ENCODE results near the gene GLMN. TPM values are rescaled to one million over a fixed set of nuclear protein-coding genes. Genes with fewer than 3 reads are reported as not detected.

GLMN gene
- polyA plus RNA-seq, 1 of the 3 experiments (the other 2 are of a cell fraction), result 2.3 TPM

DNA sequence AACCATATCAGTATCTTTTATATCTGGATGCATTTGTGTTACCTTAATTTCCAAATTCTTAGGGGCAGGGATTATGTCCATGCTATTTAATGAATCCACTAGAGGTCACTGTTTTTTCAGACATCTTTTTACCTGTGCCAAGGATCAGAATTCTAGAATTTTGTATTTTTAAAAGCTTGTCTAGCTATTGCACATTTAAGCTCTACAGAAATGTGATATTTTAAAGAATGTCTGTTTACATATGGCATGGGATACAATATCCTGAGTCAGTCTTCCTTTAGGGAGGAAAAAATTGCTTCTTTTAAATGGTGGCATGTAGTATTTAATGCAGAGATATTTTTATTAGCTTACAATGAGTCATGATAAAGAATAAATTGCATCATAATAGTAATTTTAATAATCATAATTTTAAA lies 11.4 kb upstream of the GLMN start:
- peak; percentile 39 for DNase-seq
- Histone ChIP-seq H3K4me1 (ENCODE audit: control insufficient read depth in 1 of 2, insufficient read depth in 2 of 2, low read depth in 1 of 2, low read length in 1 of 2) (no peaks in the 10 kb centered on the region), H3K36me3 (replicated peaks in 1 of 2; ENCODE audit: control insufficient read depth in 1 of 2, insufficient read depth in 2 of 2, low read length in 1 of 2) (peaks cover 30 to 62% of the 10 kb centered on the region in 2 experiments), H4K20me1 (ENCODE audit: insufficient read depth) (no peaks in the 10 kb centered on the region), H2AFZ (ENCODE audit: low read depth) (no peak overlapping the region), H3K9me2 (no peaks in the 10 kb centered on the region), H3K79me2 (ENCODE audit: insufficient read depth) (no peaks in the 10 kb centered on the region), H3K9me3 (no peaks in the 10 kb centered on the region), H3F3A (replicated peaks; ENCODE audit: insufficient read depth) (peaks cover 5% of the 10 kb centered on the region), H3K9ac (no peak overlapping the region), H3K27ac (ENCODE audit: low read depth in 2 of 2, low read length in 1 of 2) (no peak overlapping the region), H3K4me3 (ENCODE audit: low read depth in 2 of 2, low read length in 1 of 2) (no peak overlapping the region), H3K4me2 (no peak overlapping the region), H3K27me3 (ENCODE audit: insufficient read depth) (no peaks in the 10 kb centered on the region)
- no peak for TF ChIP-seq NRF1 (IDR thresholded peaks at IDR 0.05; ENCODE audit: low read depth, low read length)
- TF ChIP-seq, protein P1, sequence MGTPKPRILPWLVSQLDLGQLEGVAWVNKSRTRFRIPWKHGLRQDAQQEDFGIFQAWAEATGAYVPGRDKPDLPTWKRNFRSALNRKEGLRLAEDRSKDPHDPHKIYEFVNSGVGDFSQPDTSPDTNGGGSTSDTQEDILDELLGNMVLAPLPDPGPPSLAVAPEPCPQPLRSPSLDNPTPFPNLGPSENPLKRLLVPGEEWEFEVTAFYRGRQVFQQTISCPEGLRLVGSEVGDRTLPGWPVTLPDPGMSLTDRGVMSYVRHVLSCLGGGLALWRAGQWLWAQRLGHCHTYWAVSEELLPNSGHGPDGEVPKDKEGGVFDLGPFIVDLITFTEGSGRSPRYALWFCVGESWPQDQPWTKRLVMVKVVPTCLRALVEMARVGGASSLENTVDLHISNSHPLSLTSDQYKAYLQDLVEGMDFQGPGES (IDR thresholded peaks at IDR 0.05; ENCODE audit: low read depth, low read length), result no peak
- peak; percentile 64 for TF ChIP-seq RAD21 (IDR thresholded peaks at IDR 0.05; ENCODE audit: low read length)
- no peak for TF ChIP-seq POLR2AphosphoS5 (IDR thresholded peaks at IDR 0.05; ENCODE audit: low read depth, low read length)
- no peak for TF ChIP-seq TCF12 (IDR thresholded peaks at IDR 0.05)
- TF ChIP-seq, protein P2, sequence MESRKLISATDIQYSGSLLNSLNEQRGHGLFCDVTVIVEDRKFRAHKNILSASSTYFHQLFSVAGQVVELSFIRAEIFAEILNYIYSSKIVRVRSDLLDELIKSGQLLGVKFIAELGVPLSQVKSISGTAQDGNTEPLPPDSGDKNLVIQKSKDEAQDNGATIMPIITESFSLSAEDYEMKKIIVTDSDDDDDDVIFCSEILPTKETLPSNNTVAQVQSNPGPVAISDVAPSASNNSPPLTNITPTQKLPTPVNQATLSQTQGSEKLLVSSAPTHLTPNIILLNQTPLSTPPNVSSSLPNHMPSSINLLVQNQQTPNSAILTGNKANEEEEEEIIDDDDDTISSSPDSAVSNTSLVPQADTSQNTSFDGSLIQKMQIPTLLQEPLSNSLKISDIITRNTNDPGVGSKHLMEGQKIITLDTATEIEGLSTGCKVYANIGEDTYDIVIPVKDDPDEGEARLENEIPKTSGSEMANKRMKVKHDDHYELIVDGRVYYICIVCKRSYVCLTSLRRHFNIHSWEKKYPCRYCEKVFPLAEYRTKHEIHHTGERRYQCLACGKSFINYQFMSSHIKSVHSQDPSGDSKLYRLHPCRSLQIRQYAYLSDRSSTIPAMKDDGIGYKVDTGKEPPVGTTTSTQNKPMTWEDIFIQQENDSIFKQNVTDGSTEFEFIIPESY (IDR thresholded peaks at IDR 0.05; ENCODE audit: borderline replicate concordance, low read depth), result no peak
- TF ChIP-seq, protein P3, sequence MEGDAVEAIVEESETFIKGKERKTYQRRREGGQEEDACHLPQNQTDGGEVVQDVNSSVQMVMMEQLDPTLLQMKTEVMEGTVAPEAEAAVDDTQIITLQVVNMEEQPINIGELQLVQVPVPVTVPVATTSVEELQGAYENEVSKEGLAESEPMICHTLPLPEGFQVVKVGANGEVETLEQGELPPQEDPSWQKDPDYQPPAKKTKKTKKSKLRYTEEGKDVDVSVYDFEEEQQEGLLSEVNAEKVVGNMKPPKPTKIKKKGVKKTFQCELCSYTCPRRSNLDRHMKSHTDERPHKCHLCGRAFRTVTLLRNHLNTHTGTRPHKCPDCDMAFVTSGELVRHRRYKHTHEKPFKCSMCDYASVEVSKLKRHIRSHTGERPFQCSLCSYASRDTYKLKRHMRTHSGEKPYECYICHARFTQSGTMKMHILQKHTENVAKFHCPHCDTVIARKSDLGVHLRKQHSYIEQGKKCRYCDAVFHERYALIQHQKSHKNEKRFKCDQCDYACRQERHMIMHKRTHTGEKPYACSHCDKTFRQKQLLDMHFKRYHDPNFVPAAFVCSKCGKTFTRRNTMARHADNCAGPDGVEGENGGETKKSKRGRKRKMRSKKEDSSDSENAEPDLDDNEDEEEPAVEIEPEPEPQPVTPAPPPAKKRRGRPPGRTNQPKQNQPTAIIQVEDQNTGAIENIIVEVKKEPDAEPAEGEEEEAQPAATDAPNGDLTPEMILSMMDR (IDR thresholded peaks at IDR 0.05), result peak; percentile 77
- TF ChIP-seq FOSL2 (IDR thresholded peaks at IDR 0.05; ENCODE audit: borderline replicate concordance, low read depth), result no peak
- peak; percentile 36 for TF ChIP-seq SMC3 (IDR thresholded peaks at IDR 0.05; ENCODE audit: low read depth, low read length)
- POLR2A ChIA-PET, result no interaction called here
- CTCF ChIA-PET, result interaction anchor here (0.6 to 2.9 kb wide), 29 partner anchors 10 to 683 kb away, joined by 3 to 21 read pairs (median 4); partner anchors contain the start of gene RPL5

DNA sequence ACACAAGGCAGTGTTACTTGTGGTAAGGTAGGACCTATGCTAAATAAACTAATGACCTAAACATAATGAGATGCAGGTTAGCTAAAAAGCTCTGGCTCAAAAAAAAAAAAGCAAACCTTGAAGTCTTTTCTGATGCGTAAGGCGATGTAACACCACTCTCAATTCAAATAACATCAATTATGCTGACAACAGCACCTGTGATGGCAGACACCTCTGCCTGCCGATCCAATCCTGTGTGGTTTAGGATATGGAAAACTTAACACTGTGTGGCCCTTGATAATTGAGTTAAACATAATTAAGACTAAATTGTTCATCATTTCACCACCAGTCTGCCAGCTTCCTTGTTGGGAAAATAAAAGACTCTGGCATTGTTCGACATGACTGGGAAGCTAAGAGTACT lies 9.2 kb upstream of the GLMN start:
- Histone ChIP-seq H3K27ac (ENCODE audit: low read depth in 2 of 2, low read length in 1 of 2) (no peak overlapping the region), H3K9me3 (no peaks in the 10 kb centered on the region), H3K4me3 (ENCODE audit: low read depth in 2 of 2, low read length in 1 of 2) (no peak overlapping the region), H3K36me3 (replicated peaks in 1 of 2; ENCODE audit: control insufficient read depth in 1 of 2, insufficient read depth in 2 of 2, low read length in 1 of 2) (peaks cover 46 to 65% of the 10 kb centered on the region in 2 experiments), H4K20me1 (ENCODE audit: insufficient read depth) (no peaks in the 10 kb centered on the region), H3K79me2 (ENCODE audit: insufficient read depth) (no peaks in the 10 kb centered on the region), H3K9ac (no peak overlapping the region), H3K4me2 (no peak overlapping the region), H3K27me3 (ENCODE audit: insufficient read depth) (no peaks in the 10 kb centered on the region), H3K9me2 (no peaks in the 10 kb centered on the region), H3K4me1 (ENCODE audit: control insufficient read depth in 1 of 2, insufficient read depth in 2 of 2, low read depth in 1 of 2, low read length in 1 of 2) (no peaks in the 10 kb centered on the region), H3F3A (replicated peaks; ENCODE audit: insufficient read depth) (peaks cover 9% of the 10 kb centered on the region), H2AFZ (ENCODE audit: low read depth) (no peak overlapping the region)
- 99% methylated on average over 4 of the region's 4 CpGs for WGBS (ENCODE audit: low lambda C conversion rate)
- CTCF ChIA-PET, result interaction anchor here (0.6 kb wide), 1 partner anchor 338 kb away, joined by 3 read pairs; no protein-coding TSS in a partner anchor
- POLR2A ChIA-PET, result no interaction called here
- DNase-seq, result no peak
- TF ChIP-seq YY1 (IDR thresholded peaks at IDR 0.05; ENCODE audit: low read depth), result no peak
- TF ChIP-seq FOXJ3 (CRISPR knock-in tag; IDR thresholded peaks at IDR 0.05), result no peak
- no peak for TF ChIP-seq RFX5 (IDR thresholded peaks at IDR 0.05; ENCODE audit: low read length)
- no peak for TF ChIP-seq MEF2A (IDR thresholded peaks at IDR 0.05; ENCODE audit: borderline replicate concordance, low read depth)
- TF ChIP-seq FOXM1 (IDR thresholded peaks at IDR 0.05; ENCODE audit: low read depth), result no peak
- no peak for TF ChIP-seq RXRA (IDR thresholded peaks at IDR 0.05; ENCODE audit: borderline replicate concordance, low read depth)
- TF ChIP-seq NFIC (IDR thresholded peaks at IDR 0.05; ENCODE audit: borderline replicate concordance), result no peak
- no peak for TF ChIP-seq SMC3 (IDR thresholded peaks at IDR 0.05; ENCODE audit: low read depth, low read length)
- TF ChIP-seq, protein P4, sequence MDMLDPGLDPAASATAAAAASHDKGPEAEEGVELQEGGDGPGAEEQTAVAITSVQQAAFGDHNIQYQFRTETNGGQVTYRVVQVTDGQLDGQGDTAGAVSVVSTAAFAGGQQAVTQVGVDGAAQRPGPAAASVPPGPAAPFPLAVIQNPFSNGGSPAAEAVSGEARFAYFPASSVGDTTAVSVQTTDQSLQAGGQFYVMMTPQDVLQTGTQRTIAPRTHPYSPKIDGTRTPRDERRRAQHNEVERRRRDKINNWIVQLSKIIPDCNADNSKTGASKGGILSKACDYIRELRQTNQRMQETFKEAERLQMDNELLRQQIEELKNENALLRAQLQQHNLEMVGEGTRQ (IDR thresholded peaks at IDR 0.05; ENCODE audit: borderline replicate concordance, low read depth, low read length), result no peak
- TF ChIP-seq TAF1 (IDR thresholded peaks at IDR 0.05; ENCODE audit: borderline replicate concordance, low read depth, low read length), result no peak
- no peak for TF ChIP-seq POLR2AphosphoS5 (IDR thresholded peaks at IDR 0.05; ENCODE audit: low read depth, low read length)
- TF ChIP-seq, protein P5, sequence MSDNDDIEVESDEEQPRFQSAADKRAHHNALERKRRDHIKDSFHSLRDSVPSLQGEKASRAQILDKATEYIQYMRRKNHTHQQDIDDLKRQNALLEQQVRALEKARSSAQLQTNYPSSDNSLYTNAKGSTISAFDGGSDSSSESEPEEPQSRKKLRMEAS (IDR thresholded peaks at IDR 0.05; ENCODE audit: low read depth), result no peak
- no peak for TF ChIP-seq GATA2 (CRISPR knock-in tag; IDR thresholded peaks at IDR 0.05)
- no peak for TF ChIP-seq ELF1 (IDR thresholded peaks at IDR 0.05)
- no peak for TF ChIP-seq TEAD4 (IDR thresholded peaks at IDR 0.05; ENCODE audit: borderline replicate concordance, insufficient read depth)

Measured in SK-N-SH (cell line).